ENCODE results near the gene AKNA.
A peak's percentile ranks its signal among the peaks of the same experiment; 100 is the strongest.

Gene AKNA

DNA sequence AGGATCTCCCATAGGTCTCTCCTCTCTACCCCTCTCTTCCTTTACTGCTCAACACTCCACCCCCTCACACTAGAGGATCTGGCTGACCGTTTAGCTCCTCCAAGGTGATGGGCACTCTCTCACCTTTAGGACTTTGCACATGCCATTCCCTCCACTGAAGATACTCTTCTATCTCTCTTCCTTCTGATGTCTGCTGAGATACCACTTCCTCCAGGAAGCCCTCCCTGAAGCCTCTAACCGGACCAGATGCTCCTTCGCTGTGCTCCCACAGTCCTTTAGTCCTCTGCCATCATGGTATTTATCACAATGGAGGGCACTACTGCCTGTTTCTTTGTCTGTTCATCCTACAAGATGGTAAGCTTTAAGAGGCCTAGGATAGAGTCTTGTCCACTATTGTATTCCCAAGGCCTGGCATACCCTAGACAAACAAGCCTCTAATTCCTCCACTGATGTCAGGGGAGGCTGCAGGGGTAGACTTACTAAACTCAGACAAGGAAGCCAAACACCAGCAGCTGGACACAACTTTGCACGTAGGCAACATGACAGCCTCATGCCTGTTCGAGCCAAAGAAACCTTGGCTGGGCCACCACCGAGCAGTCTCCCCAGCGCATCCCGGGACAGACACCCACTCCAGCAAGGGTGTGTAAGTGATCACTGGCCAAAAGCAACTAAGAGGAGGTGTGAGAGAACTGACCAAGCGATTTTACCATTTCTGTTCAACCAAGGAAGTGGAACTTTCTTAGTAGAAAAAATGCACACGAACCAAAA, 37.9 kb downstream of the AKNA start:
- Histone ChIP-seq H3K9ac (ENCODE audit: low read length) (peak overlapping the region; percentile 26), H3K27me3 (ENCODE audit: control insufficient read depth, insufficient read depth, low read length) (no peaks in the 10 kb centered on the region), H3K27ac (ENCODE audit: low read length) (peak overlapping the region; percentile 78), H3K9me3 (ENCODE audit: control insufficient read depth, low read depth, low read length) (no peaks in the 10 kb centered on the region), H3K36me3 (ENCODE audit: control insufficient read depth, low read depth, low read length) (peaks cover 55% of the 10 kb centered on the region), H3K4me1 (ENCODE audit: control insufficient read depth, low read depth, low read length) (peaks cover 14% of the 10 kb centered on the region), H3K4me3 (ENCODE audit: low read length) (no peak overlapping the region)

DNA sequence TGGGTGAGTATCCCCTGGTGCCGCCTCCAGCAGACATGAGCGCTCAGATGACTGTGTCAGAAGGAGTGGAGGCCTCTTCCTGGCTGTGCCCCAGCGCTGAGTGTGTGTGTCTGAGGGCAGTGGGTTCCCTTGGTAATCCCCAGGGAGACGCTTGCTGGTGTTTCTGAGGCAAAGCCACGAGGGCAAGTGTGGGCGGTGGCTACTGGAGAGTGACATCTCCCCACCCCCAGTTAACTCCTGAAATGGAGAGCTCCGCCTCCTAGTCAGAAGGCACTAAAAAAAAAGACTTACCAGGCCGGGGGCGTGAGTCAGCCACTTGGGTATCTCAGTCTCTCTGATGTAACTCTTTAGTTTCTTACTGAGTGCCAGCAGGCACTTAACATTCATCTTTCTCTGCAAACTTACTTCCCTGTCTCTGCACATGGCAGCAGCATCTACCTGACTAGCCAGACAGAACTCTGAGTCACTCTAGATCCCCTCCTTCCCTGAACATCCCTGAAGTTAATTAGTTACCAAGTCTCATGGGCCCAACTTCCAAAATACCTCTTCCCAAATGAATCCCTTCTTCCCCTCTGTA, 38.8 kb downstream of the AKNA start:
- Histone ChIP-seq H3K4me3 (ENCODE audit: low read length) (no peak overlapping the region), H3K27ac (ENCODE audit: low read length) (peak overlapping the region; percentile 78), H3K4me1 (ENCODE audit: control insufficient read depth, low read depth, low read length) (peaks cover 14% of the 10 kb centered on the region), H3K36me3 (ENCODE audit: control insufficient read depth, low read depth, low read length) (peaks cover 61% of the 10 kb centered on the region), H3K9ac (ENCODE audit: low read length) (peak overlapping the region; percentile 36), H3K9me3 (ENCODE audit: control insufficient read depth, low read depth, low read length) (no peaks in the 10 kb centered on the region), H3K27me3 (ENCODE audit: control insufficient read depth, insufficient read depth, low read length) (no peaks in the 10 kb centered on the region)

GRCh38 chr9:114348261-114348905, 39.4 kb downstream of the AKNA start:
- H3K9ac ChIP-seq (ENCODE audit: low read length), result peak overlapping the region; percentile 36
- no peaks in the 10 kb centered on the region for H3K9me3 ChIP-seq (ENCODE audit: control insufficient read depth, low read depth, low read length)
- H3K4me3 ChIP-seq (ENCODE audit: low read length), result no peak overlapping the region
- peak overlapping the region; percentile 2 for H3K27ac ChIP-seq (ENCODE audit: low read length)
- H3K4me1 ChIP-seq (ENCODE audit: control insufficient read depth, low read depth, low read length), result peaks cover 14% of the 10 kb centered on the region
- no peaks in the 10 kb centered on the region for H3K27me3 ChIP-seq (ENCODE audit: control insufficient read depth, insufficient read depth, low read length)
- peaks cover 63% of the 10 kb centered on the region for H3K36me3 ChIP-seq (ENCODE audit: control insufficient read depth, low read depth, low read length)

GRCh38 chr9:114347675-114348074, 40.1 kb downstream of the AKNA start:
- no peak overlapping the region for H3K27ac ChIP-seq (ENCODE audit: low read length)
- H3K9me3 ChIP-seq (ENCODE audit: control insufficient read depth, low read depth, low read length), result no peaks in the 10 kb centered on the region
- no peak overlapping the region for H3K4me3 ChIP-seq (ENCODE audit: low read length)
- H3K36me3 ChIP-seq (ENCODE audit: control insufficient read depth, low read depth, low read length), result peaks cover 65% of the 10 kb centered on the region
- no peaks in the 10 kb centered on the region for H3K27me3 ChIP-seq (ENCODE audit: control insufficient read depth, insufficient read depth, low read length)
- no peak overlapping the region for H3K9ac ChIP-seq (ENCODE audit: low read length)
- H3K4me1 ChIP-seq (ENCODE audit: control insufficient read depth, low read depth, low read length), result peaks cover 14% of the 10 kb centered on the region

GRCh38 chr9:114346146-114346545, 41.6 kb downstream of the AKNA start:
- no peak overlapping the region for H3K4me3 ChIP-seq (ENCODE audit: low read length)
- H3K9ac ChIP-seq (ENCODE audit: low read length), result no peak overlapping the region
- H3K4me1 ChIP-seq (ENCODE audit: control insufficient read depth, low read depth, low read length), result peaks cover 14% of the 10 kb centered on the region
- no peak overlapping the region for H3K27ac ChIP-seq (ENCODE audit: low read length)
- no peaks in the 10 kb centered on the region for H3K27me3 ChIP-seq (ENCODE audit: control insufficient read depth, insufficient read depth, low read length)
- peaks cover 65% of the 10 kb centered on the region for H3K36me3 ChIP-seq (ENCODE audit: control insufficient read depth, low read depth, low read length)
- H3K9me3 ChIP-seq (ENCODE audit: control insufficient read depth, low read depth, low read length), result no peaks in the 10 kb centered on the region

DNA sequence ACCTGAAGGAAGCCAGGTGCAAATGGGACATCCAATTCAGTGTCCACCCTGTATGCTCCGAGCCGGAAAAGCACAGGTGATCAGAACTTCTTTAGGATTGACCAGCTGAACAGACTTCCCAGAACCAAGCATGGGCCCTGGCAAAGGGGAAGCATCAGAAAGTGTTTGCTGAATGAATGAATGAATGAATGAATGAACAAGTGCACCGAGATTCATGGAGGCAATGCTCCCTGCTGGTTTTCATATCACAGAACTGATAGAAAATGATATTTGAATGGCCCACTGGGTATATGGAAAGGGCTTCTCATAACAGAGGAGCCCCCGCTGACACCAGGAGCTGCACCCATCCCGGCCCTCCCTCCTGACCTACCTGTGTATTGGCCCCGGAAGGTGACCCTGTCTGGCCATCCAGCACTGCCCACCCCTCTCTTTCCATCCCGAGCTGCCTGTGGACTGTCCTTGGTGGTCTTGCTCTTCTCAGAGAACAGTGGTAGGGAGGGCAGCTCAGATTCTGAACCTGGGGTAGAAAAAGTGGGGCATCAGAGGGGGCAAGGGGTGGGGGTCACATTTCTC, 42.2 kb downstream of the AKNA start:
- no peak overlapping the region for H3K9ac ChIP-seq (ENCODE audit: low read length)
- no peak overlapping the region for H3K4me3 ChIP-seq (ENCODE audit: low read length)
- H3K4me1 ChIP-seq (ENCODE audit: control insufficient read depth, low read depth, low read length), result peaks cover 14% of the 10 kb centered on the region
- H3K27me3 ChIP-seq (ENCODE audit: control insufficient read depth, insufficient read depth, low read length), result no peaks in the 10 kb centered on the region
- H3K9me3 ChIP-seq (ENCODE audit: control insufficient read depth, low read depth, low read length), result no peaks in the 10 kb centered on the region
- H3K27ac ChIP-seq (ENCODE audit: low read length), result no peak overlapping the region
- H3K36me3 ChIP-seq (ENCODE audit: control insufficient read depth, low read depth, low read length), result peaks cover 65% of the 10 kb centered on the region

- H3K36me3 ChIP-seq (ENCODE audit: control insufficient read depth, low read depth, low read length), result peaks cover 57% of the 10 kb centered on the region
- H3K4me3 ChIP-seq (ENCODE audit: low read length), result no peak overlapping the region
- no peak overlapping the region for H3K9ac ChIP-seq (ENCODE audit: low read length)
These were observed 43.1 kb downstream of the AKNA start for GRCh38 chr9:114344692-114345091.

GRCh38 chr9:114344188-114344566, 43.6 kb downstream of the AKNA start:
- H3K9ac ChIP-seq (ENCODE audit: low read length), result no peak overlapping the region
- peaks cover 7% of the 10 kb centered on the region for H3K4me1 ChIP-seq (ENCODE audit: control insufficient read depth, low read depth, low read length)
- no peak overlapping the region for H3K4me3 ChIP-seq (ENCODE audit: low read length)
- no peak overlapping the region for H3K27ac ChIP-seq (ENCODE audit: low read length)
- peaks cover 56% of the 10 kb centered on the region for H3K36me3 ChIP-seq (ENCODE audit: control insufficient read depth, low read depth, low read length)
- H3K27me3 ChIP-seq (ENCODE audit: control insufficient read depth, insufficient read depth, low read length), result no peaks in the 10 kb centered on the region
- no peaks in the 10 kb centered on the region for H3K9me3 ChIP-seq (ENCODE audit: control insufficient read depth, low read depth, low read length)

More at GRCh38 chr9:114344692-114345091, 43.1 kb downstream of the AKNA start:
- no peaks in the 10 kb centered on the region for H3K9me3 ChIP-seq (ENCODE audit: control insufficient read depth, low read depth, low read length)
- no peaks in the 10 kb centered on the region for H3K27me3 ChIP-seq (ENCODE audit: control insufficient read depth, insufficient read depth, low read length)
- H3K27ac ChIP-seq (ENCODE audit: low read length), result no peak overlapping the region
- H3K4me1 ChIP-seq (ENCODE audit: control insufficient read depth, low read depth, low read length), result peaks cover 12% of the 10 kb centered on the region

- Histone ChIP-seq H3K4me1 (ENCODE audit: control insufficient read depth, low read depth, low read length) (peaks cover 2% of the 10 kb centered on the region), H3K9ac (ENCODE audit: low read length) (no peak overlapping the region), H3K36me3 (ENCODE audit: control insufficient read depth, low read depth, low read length) (peaks cover 55% of the 10 kb centered on the region), H3K9me3 (ENCODE audit: control insufficient read depth, low read depth, low read length) (no peaks in the 10 kb centered on the region), H3K4me3 (ENCODE audit: low read length) (no peak overlapping the region), H3K27ac (ENCODE audit: low read length) (no peak overlapping the region), H3K27me3 (ENCODE audit: control insufficient read depth, insufficient read depth, low read length) (no peaks in the 10 kb centered on the region)
These were observed 44.2 kb downstream of the AKNA start for GRCh38 chr9:114343471-114344187.

DNA sequence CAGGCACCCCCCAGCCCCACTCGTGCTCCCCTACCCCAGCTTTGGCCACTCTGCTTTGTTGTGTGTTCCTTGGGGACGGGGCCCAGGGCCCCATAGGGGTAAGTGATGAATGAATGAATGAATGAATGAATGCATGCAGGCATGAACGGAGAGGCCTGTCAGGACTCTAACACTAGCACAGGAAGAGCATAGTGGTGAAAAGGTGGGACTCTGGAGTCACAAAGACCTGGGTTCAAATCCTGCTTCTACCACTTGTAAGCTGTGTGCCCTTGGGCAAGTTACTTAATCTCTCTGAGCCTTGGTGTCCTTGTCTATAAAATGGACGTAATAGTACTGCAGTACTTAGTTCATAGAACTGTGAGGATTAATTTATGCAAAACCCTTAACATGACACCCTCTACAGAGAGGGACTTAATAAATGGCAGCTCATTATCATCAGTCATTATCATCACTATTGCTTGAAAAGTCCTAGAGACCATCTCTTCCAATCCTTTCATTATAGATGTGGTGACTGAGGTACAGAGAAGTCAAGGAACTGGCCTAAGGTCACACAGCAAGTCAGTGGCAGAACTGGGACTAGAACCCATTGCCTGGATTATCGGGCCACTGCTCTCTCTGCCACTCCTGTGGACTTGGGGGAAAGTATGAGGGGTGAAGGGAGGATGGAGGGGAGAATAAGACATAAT, 44.9 kb downstream of the AKNA start:
- Histone ChIP-seq H3K9me3 (ENCODE audit: control insufficient read depth, low read depth, low read length) (no peaks in the 10 kb centered on the region), H3K27ac (ENCODE audit: low read length) (no peak overlapping the region), H3K4me1 (ENCODE audit: control insufficient read depth, low read depth, low read length) (no peaks in the 10 kb centered on the region), H3K4me3 (ENCODE audit: low read length) (no peak overlapping the region), H3K27me3 (ENCODE audit: control insufficient read depth, insufficient read depth, low read length) (no peaks in the 10 kb centered on the region), H3K9ac (ENCODE audit: low read length) (no peak overlapping the region), H3K36me3 (ENCODE audit: control insufficient read depth, low read depth, low read length) (peaks cover 52% of the 10 kb centered on the region)

DNA sequence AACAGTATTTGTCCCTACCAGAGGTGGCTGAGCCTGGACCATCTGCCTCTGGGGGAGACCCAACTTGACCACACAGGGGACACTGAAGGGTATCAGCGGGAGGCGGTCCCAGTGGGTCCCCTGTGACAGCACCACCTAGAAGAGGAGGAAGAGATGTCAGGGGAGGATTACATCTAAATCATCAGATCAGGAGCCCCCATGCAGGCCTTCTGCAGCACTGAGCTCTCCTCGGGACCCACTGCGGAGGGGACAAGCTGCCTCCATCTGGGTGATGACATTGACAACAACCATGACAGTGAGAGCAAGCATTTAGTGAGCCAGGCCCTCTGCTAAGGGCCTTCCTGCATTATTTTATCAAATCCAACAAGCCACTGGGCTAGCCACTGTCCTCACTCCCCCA, 45.8 kb downstream of the AKNA start:
- H3K36me3 ChIP-seq (ENCODE audit: control insufficient read depth, low read depth, low read length), result peaks cover 52% of the 10 kb centered on the region
- H3K4me1 ChIP-seq (ENCODE audit: control insufficient read depth, low read depth, low read length), result no peaks in the 10 kb centered on the region
- H3K4me3 ChIP-seq (ENCODE audit: low read length), result no peak overlapping the region
- no peak overlapping the region for H3K9ac ChIP-seq (ENCODE audit: low read length)
- H3K9me3 ChIP-seq (ENCODE audit: control insufficient read depth, low read depth, low read length), result no peaks in the 10 kb centered on the region
- H3K27me3 ChIP-seq (ENCODE audit: control insufficient read depth, insufficient read depth, low read length), result no peaks in the 10 kb centered on the region
- no peak overlapping the region for H3K27ac ChIP-seq (ENCODE audit: low read length)

All from iPS-18a (cell line).